Lung (tissue), 12 donors: Measurements from ENCODE around the gene ZMYND15. TPM values are rescaled to one million over a fixed set of nuclear protein-coding genes. Genes with fewer than 3 reads are reported as not detected.

Source experiments
- ATAC-seq: fragments of 200-7000 bp; cut with Tn5 transposase; one replicate; pipeline ENCODE4 v1.9.1; 2020; ENCODE audit warnings: moderate number of reproducible peaks; ENCODE audit not compliant: insufficient read depth, low FRiP score
- DNase-seq, 3 donors: peaks; one replicate each; pipeline ENCODE4 v3.0.0-alpha.2; 2013 to 2017
- H3K27ac ChIP-seq, 2 donors: one replicate each; pipeline ENCODE4 v1.5.1; 2013; ENCODE audit warnings: mild to moderate bottlenecking in 2 of 2, moderate library complexity in 2 of 2, control low read depth in 1 of 2, inconsistent platforms in 1 of 2, low read depth in 1 of 2, low read length in 1 of 2
- H3K27me3 ChIP-seq, 3 donors: one replicate each; pipeline ENCODE4 v1.5.1; 2013; ENCODE audit warnings: low read length in 2 of 3; ENCODE audit not compliant: control insufficient read depth in 3 of 3, insufficient read depth in 3 of 3
- H3K36me3 ChIP-seq, 4 donors: one replicate each; pipeline ENCODE4 v1.5.1; 2013; ENCODE audit warnings: low read length in 4 of 4, mild to moderate bottlenecking in 1 of 4, moderate library complexity in 1 of 4; ENCODE audit not compliant: control insufficient read depth in 4 of 4, insufficient read depth in 4 of 4
- H3K4me1 ChIP-seq, 5 donors: one replicate each; pipeline ENCODE4 v1.5.1; 2013; ENCODE audit warnings: low read length in 5 of 5, mild to moderate bottlenecking in 2 of 5, moderate library complexity in 1 of 5; ENCODE audit not compliant: control insufficient read depth in 5 of 5, insufficient read depth in 5 of 5
- H3K4me3 ChIP-seq: one replicate; pipeline ENCODE4 v1.5.1; 2013; ENCODE audit warnings: mild to moderate bottlenecking, control low read depth, moderate library complexity
- H3K9ac ChIP-seq, 2 donors: one replicate each; pipeline ENCODE4 v1.5.1; 2013; ENCODE audit warnings: low read length in 2 of 2, control low read depth in 1 of 2; ENCODE audit not compliant: insufficient read depth in 1 of 2
- H3K9me3 ChIP-seq, 4 donors: one replicate each; pipeline ENCODE4 v1.5.1; 2013; ENCODE audit warnings: low read length in 3 of 4, mild to moderate bottlenecking in 1 of 4, moderate library complexity in 1 of 4; ENCODE audit not compliant: control insufficient read depth in 4 of 4, insufficient read depth in 3 of 4
- CTCF ChIP-seq: IDR thresholded peaks from 2 replicates; pipeline ENCODE4 v1.5.1; 2012; ENCODE audit warnings: mild to moderate bottlenecking; ENCODE audit errors: control extremely low read depth, extremely low read depth
- WGBS, 2 donors: extraction: QIAGEN DNeasy Blood & Tissue Kit; methylation state at CpG; one replicate each; pipeline ENCODE4 v1.1.7; 2013; 5-methylcytosine and 5-hydroxymethylcytosine counted together
- polyA plus RNA-seq, 2 donors: library from polyadenylated mRNA; stranded (reverse); fragments of 200-250 nt; gene quantifications; one replicate each; pipeline ENCODE4 v1.2.1, GENCODE V29; 2013
- total RNA-seq, 2 donors: library from RNA; depleted of rRNA in 1 of 2; stranded (reverse); fragments of >200 nt in 1 of 2; gene quantifications; one replicate each; pipeline ENCODE4 v1.2.1, GENCODE V29; 2014 to 2021
- donor health status: control.
- donor health status: control.
- donor health status: Bipolar disorder and iron deficiency.
- donor health status: healthy.
- donor health status: DM: yes; HTN: yes; CAD: no.

Gene ZMYND15
- total and polyA plus RNA-seq, 4 donors: 2.3 to 9.7 (median 7.8) TPM

DNA sequence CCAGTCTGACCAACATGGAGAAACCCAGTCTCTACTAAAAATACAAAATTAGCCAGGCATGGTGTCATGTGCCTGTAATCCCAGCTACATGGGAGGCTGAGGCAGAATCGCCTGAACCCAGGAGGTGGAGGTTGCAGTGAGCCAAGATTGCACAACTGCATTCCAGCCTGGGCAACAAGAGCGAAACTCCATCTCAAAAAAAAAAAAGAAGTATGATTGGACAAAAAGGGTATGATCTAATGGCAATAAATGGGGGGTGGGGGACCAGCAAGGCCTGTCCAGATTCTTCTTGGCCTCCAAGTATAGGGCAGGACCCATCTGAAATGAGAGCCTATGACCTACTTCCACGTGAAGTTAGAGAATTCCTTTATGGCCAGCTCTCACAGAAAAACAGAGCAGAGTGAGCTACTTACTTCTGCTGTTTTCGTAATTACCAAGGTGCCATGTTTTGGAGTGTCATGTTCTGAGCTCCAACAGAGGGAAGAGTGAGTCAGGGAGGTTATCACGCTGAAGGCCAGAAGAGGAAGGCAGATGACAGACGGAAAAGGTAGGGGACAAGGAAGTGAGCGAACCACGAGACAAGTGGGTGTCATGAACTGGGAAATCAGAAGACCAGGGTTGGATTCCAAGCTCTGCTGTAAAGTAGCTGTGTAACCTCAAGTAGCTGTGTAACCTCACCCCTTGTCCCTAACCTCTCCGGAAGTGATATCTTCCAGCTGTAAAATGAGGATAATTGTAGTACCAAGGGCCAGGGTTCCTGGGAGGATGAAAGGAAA is 3.6 kb upstream of the ZMYND15 start:
- Histone ChIP-seq H3K9me3 (no peaks in the 10 kb centered on the region), H3K9ac (no peak overlapping the region), H3K36me3 (peaks cover 0 to 16% (median 0%) of the 10 kb centered on the region in 4 donors), H3K4me1 (peaks cover 0 to 18% (median 2%) of the 10 kb centered on the region in 5 donors), H3K4me3 (no peak overlapping the region), H3K27me3 (peaks cover 0 to 18% (median 17%) of the 10 kb centered on the region in 3 donors), H3K27ac (peak overlapping the region in 1 of 2 donors; percentile 4)
- 40 to 51% methylated on average over 9 of the region's 9 CpGs for WGBS, 2 donors
- no peak for ATAC-seq
- no peak for TF ChIP-seq CTCF
- DNase-seq: peak in 1 of 3 donors; percentile 10

DNA sequence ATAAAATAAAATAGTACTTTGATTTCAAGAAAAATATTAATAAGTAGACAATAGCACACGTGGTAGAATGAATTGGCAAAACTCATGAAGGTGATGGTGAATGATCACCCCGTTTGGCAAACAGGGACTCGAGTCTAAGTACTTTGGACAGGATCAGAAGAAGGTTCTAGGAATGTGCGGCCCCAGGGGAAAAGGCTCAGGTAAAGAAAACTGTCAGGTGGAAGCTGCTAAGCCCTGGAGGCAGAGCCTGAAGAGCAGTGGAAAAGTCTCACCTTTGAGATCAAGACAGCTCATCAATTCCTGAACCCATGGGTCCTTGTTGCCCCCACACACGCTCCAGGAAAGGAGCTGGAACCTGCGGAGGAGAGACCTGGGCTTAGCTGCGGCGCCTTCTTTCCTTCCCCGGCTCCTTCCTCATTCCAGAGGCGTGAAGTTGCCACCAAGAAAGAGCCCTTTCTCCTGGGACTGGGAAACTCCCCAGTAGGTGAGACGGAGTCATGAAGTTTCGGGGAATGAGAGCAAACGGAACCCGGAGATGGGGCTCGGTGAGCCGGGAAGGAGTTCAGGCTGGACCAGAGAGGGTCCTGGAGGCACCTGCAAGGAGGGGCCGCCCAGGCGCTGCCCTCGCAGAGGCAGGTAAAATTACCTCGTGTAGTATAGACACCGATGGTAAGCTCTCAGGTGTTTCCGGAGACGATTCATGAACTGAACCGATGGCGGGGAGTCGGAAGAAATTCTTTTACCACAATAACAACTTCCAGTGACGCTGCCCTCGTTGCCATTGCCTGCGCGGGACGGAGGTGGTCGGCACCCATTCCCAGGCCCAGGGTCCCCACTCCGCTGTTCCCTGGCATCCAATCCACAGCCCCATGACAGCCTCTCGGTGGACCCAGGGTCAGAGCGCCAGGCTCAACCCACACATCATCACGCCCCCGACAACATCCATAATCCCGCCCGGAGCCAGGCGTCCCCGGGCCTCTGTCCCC is 1.2 kb upstream of the ZMYND15 start:
- Histone ChIP-seq H3K27me3 (peaks cover 0 to 18% (median 17%) of the 10 kb centered on the region in 3 donors), H3K27ac (peak overlapping the region in 1 of 2 donors; percentile 81), H3K4me1 (peaks cover 0 to 13% (median 2%) of the 10 kb centered on the region in 5 donors), H3K9ac (no peak overlapping the region), H3K9me3 (no peaks in the 10 kb centered on the region), H3K36me3 (peaks cover 0 to 10% (median 0%) of the 10 kb centered on the region in 4 donors), H3K4me3 (peak overlapping the region; percentile 72)
- peak; percentile 14 for ATAC-seq
- DNase-seq: peak in 2 of 3 donors; percentile 26 to 39
- 10 to 14% methylated on average over 41 of the region's 41 CpGs for WGBS, 2 donors
- TF ChIP-seq CTCF: no peak

DNA sequence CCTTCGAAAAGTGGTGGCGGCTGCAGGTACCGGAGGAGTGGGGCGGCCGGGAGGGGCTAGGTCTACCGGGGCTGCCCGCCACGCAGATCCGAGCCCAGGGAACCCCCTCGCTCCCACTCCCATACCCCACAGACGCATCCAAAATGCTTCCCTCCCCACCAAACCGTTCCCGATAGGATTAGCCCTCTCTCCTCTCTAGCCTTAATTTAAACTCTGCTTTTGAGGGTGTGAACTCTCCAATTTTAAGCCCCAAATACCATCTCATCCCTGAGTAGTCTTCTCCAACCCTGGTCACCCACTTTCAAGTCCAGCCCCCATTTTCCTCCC is 355 bp downstream of the ZMYND15 start:
- Histone ChIP-seq H3K9me3 (no peaks in the 10 kb centered on the region), H3K27me3 (peaks cover 0 to 24% (median 17%) of the 10 kb centered on the region in 3 donors), H3K36me3 (peaks cover 0 to 4% (median 0%) of the 10 kb centered on the region in 4 donors), H3K27ac (no peak overlapping the region), H3K4me1 (peaks cover 0 to 13% (median 2%) of the 10 kb centered on the region in 5 donors), H3K4me3 (peak overlapping the region; percentile 72), H3K9ac (no peak overlapping the region)
- whole genome bisulfite sequencing, 2 donors: 19 to 23% methylated on average over 11 to 13 of the region's 13 CpGs
- no peak for ATAC-seq
- TF ChIP-seq CTCF: no peak
- no peak for DNase-seq
